CD4-positive, alpha-beta T cell treated with Interleukin-4 for 1 hour (primary cell): ENCODE results near the gene AMPD3.
A peak's percentile ranks its signal among the peaks of the same experiment; 100 is the strongest.

Source experiments
- DNase-seq, 2 donors: peaks; one replicate each; pipeline ENCODE4 v3.0.0-alpha.2; 2020 to 2022

Gene AMPD3

GRCh38 chr11:10462746-10463300 lies 7.8 kb downstream of the AMPD3 start:
- DNase-seq = no peak

- no peak for DNase-seq
Measured at GRCh38 chr11:10473371-10473770, 18.3 kb downstream of the AMPD3 start.

- DNase-seq = peak in 1 of 2 donors; percentile 5
Measured at GRCh38 chr11:10474551-10474950, 19.5 kb downstream of the AMPD3 start.

- DNase-seq = no peak
Measured at GRCh38 chr11:10476342-10476741, 21.3 kb downstream of the AMPD3 start.

- DNase-seq = peak in 1 of 2 donors; percentile 10
Measured at GRCh38 chr11:10476927-10477689, 22.0 kb downstream of the AMPD3 start.

- no peak for DNase-seq
Measured at GRCh38 chr11:10477690-10478046, 22.6 kb downstream of the AMPD3 start.

- no peak for DNase-seq
Measured at GRCh38 chr11:10478066-10478465, 23.0 kb downstream of the AMPD3 start.

- no peak for DNase-seq
Measured at GRCh38 chr11:10478574-10479550, 23.8 kb downstream of the AMPD3 start.

GRCh38 chr11:10480026-10480425 lies 25.0 kb downstream of the AMPD3 start:
- no peak for DNase-seq

- DNase-seq = no peak
Measured at GRCh38 chr11:10480760-10481159, 25.7 kb downstream of the AMPD3 start.

GRCh38 chr11:10481560-10482349 lies 26.7 kb downstream of the AMPD3 start:
- DNase-seq = no peak

- no peak for DNase-seq
Measured at GRCh38 chr11:10483174-10483573, 28.1 kb downstream of the AMPD3 start.

- DNase-seq = no peak
Measured at GRCh38 chr11:10483584-10483983, 28.5 kb downstream of the AMPD3 start.

GRCh38 chr11:10484461-10485180 lies 29.6 kb downstream of the AMPD3 start:
- peak in 1 of 2 donors; percentile 4 for DNase-seq

- no peak for DNase-seq
Measured at GRCh38 chr11:10485646-10486045, 30.6 kb downstream of the AMPD3 start.

- no peak for DNase-seq
Measured at GRCh38 chr11:10486161-10486840, 31.2 kb downstream of the AMPD3 start.

GRCh38 chr11:10487002-10487647 lies 32.1 kb downstream of the AMPD3 start:
- no peak for DNase-seq

GRCh38 chr11:10488121-10488933 lies 33.3 kb downstream of the AMPD3 start:
- DNase-seq = no peak

- peak; percentile 2 to 72 for DNase-seq
Measured at GRCh38 chr11:10488934-10489691, 34.0 kb downstream of the AMPD3 start.
